ENCODE results near the gene TMC7.
A peak's percentile ranks its signal among the peaks of the same experiment; 100 is the strongest.
"Not testable (repeated sequence)": the region's sequence is repeated elsewhere in the genome, so short reads cannot be mapped to it uniquely, and the experiment has no call there.

TMC7 gene

DNA sequence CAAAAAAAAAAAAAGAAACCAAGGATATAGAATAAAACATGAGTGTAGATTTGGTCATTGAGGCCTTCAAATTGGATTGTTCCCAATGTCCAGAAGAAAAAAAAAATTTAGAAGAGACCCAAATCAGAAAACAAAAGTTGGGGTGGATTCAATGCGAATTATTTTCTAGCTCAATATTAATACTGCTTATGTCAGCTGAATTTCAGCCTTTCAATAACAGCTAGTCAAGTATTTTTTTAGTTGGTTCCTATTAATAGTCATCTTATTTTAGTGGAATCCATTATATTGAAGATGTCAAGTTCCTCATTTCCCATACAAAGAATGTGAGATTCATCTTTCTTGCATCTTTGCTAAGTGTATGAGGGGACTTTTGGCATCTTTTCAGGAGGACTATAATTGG lies 1.5 kb downstream of the TMC7 start:
- H3K27me3 ChIP-seq (ENCODE audit: low read depth, low read length), result not testable (repeated sequence)

DNA sequence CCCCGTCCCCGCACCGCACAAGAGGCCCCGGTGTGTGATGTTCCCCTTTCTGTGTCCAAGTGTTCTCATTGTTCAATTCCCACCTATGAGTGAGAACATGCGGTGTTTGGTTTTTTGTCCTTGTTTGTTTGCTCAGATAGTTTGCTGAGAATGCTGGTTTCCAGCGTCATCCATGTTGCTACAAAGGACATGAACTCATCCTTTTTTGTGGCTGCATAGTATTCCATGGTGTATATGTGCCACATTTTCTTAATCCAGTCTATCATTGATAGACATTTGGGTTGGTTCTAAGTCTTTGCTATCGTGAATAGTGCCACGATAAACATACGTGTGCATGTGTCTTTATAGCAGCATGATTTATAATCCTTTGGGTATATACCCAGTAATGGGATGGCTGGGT lies 8.0 kb downstream of the TMC7 start:
- not testable (repeated sequence) for H3K4me3 ChIP-seq (ENCODE audit: low read depth in 1 of 2, low read length in 2 of 2); H3K4me1 ChIP-seq (ENCODE audit: control insufficient read depth in 1 of 2, insufficient read depth in 2 of 2, low read length in 2 of 2); H3K36me3 ChIP-seq (ENCODE audit: control insufficient read depth in 1 of 2, insufficient read depth in 2 of 2, low read length in 2 of 2); H3K9me3 ChIP-seq (ENCODE audit: control insufficient read depth in 1 of 2, low read length in 2 of 2); H3K27ac ChIP-seq (ENCODE audit: low read length); H3K27me3 ChIP-seq (ENCODE audit: low read depth, low read length)

More for the DNA sequence above, 1.5 kb downstream of the TMC7 start:
- H3K36me3 ChIP-seq (ENCODE audit: control insufficient read depth in 1 of 2, insufficient read depth in 2 of 2, low read length in 2 of 2); H3K9me3 ChIP-seq (ENCODE audit: control insufficient read depth in 1 of 2, low read length in 2 of 2); H3K27ac ChIP-seq (ENCODE audit: low read length); H3K4me1 ChIP-seq (ENCODE audit: control insufficient read depth in 1 of 2, insufficient read depth in 2 of 2, low read length in 2 of 2); H3K4me3 ChIP-seq (ENCODE audit: low read depth in 1 of 2, low read length in 2 of 2): not testable (repeated sequence)

DNA sequence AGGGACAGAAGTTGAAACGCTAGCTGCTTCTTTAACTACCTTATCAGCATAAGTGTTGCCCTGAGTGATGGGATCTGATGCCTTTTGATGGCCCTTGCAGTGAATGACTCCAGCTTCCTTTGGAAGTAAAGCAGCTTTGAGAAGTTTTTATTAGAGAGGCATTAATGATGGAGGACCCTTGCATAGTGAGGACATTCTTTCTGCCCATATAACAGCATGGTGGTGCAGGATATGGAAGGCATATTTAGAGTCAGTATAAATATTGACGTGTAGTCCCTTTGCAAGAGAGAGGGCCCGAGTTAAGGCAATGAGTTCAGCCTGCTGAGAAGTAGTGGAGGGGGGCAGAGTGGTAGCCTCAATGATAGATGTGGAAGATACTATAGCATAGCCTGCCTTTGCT lies 9.8 kb downstream of the TMC7 start:
- H3K9me3 ChIP-seq (ENCODE audit: control insufficient read depth in 1 of 2, low read length in 2 of 2); H3K36me3 ChIP-seq (ENCODE audit: control insufficient read depth in 1 of 2, insufficient read depth in 2 of 2, low read length in 2 of 2); H3K27ac ChIP-seq (ENCODE audit: low read length); H3K4me3 ChIP-seq (ENCODE audit: low read depth in 1 of 2, low read length in 2 of 2); H3K4me1 ChIP-seq (ENCODE audit: control insufficient read depth in 1 of 2, insufficient read depth in 2 of 2, low read length in 2 of 2); H3K27me3 ChIP-seq (ENCODE audit: low read depth, low read length): not testable (repeated sequence)

DNA sequence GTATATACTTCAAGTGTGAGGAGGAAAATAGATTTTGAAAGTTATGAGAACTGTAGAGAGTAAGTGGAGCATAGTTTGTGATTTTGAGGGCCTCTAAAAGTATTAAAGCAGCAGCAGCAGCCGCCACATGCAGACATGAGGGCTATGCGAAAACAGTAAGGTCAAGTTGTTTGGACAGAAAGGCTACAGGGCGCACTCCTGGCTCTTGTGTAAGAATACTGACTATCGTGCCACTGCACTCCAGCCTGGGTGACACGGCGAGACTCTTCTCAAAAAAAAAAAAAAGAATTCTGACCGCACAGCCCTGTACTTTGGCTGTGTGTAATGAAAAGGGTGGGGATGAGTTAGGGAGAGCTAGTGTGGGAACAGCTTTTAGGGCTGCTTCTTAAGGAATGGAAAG lies 10.4 kb downstream of the TMC7 start:
- H3K9me3 ChIP-seq (ENCODE audit: control insufficient read depth in 1 of 2, low read length in 2 of 2); H3K27ac ChIP-seq (ENCODE audit: low read length); H3K27me3 ChIP-seq (ENCODE audit: low read depth, low read length); H3K4me1 ChIP-seq (ENCODE audit: control insufficient read depth in 1 of 2, insufficient read depth in 2 of 2, low read length in 2 of 2); H3K4me3 ChIP-seq (ENCODE audit: low read depth in 1 of 2, low read length in 2 of 2); H3K36me3 ChIP-seq (ENCODE audit: control insufficient read depth in 1 of 2, insufficient read depth in 2 of 2, low read length in 2 of 2): not testable (repeated sequence)

DNA sequence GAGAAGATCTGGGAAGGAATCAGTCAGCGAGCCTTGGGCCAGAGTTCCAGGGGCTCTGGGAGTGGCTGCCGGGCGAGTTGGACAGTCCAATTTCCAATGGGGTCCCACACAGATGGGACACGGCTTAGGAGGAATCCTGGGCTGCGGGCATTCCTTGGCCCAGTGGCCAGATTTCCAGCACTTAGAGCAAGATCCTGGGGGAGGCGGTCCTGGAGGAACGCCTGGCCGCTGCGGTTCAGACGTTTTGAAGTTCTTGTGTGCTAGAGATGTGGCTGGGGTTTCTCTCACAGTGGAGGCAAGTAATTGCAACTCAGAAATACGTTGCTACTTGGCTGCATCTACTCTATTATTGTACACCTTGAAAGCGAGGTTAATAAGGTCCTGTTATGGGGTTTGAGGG lies 11.7 kb downstream of the TMC7 start:
- H3K4me3 ChIP-seq (ENCODE audit: low read depth in 1 of 2, low read length in 2 of 2); H3K27ac ChIP-seq (ENCODE audit: low read length); H3K36me3 ChIP-seq (ENCODE audit: control insufficient read depth in 1 of 2, insufficient read depth in 2 of 2, low read length in 2 of 2); H3K4me1 ChIP-seq (ENCODE audit: control insufficient read depth in 1 of 2, insufficient read depth in 2 of 2, low read length in 2 of 2); H3K9me3 ChIP-seq (ENCODE audit: control insufficient read depth in 1 of 2, low read length in 2 of 2); H3K27me3 ChIP-seq (ENCODE audit: low read depth, low read length): not testable (repeated sequence)

DNA sequence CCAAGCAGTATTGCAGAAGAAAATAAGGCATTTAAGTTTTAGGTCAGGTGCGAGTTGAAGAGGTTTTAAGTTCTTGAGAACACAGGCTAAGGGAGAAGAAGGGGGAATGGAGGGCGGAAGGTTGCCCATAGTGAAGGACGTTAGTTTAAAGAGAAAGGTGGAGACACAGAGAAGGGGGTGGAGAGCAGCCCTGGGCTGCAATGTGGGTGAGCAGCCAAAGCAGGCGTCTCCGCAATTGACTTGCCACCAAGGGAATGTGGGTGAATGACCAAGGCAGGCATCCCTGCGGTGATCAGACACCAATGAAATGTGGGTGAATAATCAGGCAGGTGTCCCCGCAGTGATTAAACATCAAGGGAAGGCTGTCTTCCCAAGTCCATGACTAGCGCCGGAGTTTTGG lies 12.8 kb downstream of the TMC7 start:
- H3K9me3 ChIP-seq (ENCODE audit: control insufficient read depth in 1 of 2, low read length in 2 of 2); H3K36me3 ChIP-seq (ENCODE audit: control insufficient read depth in 1 of 2, insufficient read depth in 2 of 2, low read length in 2 of 2); H3K4me3 ChIP-seq (ENCODE audit: low read depth in 1 of 2, low read length in 2 of 2); H3K4me1 ChIP-seq (ENCODE audit: control insufficient read depth in 1 of 2, insufficient read depth in 2 of 2, low read length in 2 of 2); H3K27ac ChIP-seq (ENCODE audit: low read length); H3K27me3 ChIP-seq (ENCODE audit: low read depth, low read length): not testable (repeated sequence)

DNA sequence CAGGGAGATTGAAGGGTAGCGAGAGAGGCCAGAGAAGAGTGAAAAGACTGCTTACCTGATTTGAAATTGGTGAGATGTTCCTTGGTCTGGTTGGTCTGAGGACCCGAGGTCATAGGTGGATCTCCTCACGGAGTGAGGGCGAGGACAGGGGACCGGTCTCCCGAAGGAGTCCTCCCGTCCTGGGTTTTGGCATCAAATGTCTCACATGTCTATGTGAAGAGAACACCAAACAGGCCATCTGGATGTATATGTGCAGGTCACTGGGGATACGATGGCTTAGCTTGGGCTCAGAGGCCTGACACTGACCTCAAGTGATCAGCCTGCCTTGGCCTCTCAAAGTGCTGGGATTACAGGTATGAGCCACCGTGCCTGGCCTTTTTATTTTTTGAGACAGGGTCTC lies 13.3 kb downstream of the TMC7 start:
- not testable (repeated sequence) for H3K27ac ChIP-seq (ENCODE audit: low read length); H3K27me3 ChIP-seq (ENCODE audit: low read depth, low read length); H3K4me1 ChIP-seq (ENCODE audit: control insufficient read depth in 1 of 2, insufficient read depth in 2 of 2, low read length in 2 of 2); H3K36me3 ChIP-seq (ENCODE audit: control insufficient read depth in 1 of 2, insufficient read depth in 2 of 2, low read length in 2 of 2); H3K4me3 ChIP-seq (ENCODE audit: low read depth in 1 of 2, low read length in 2 of 2); H3K9me3 ChIP-seq (ENCODE audit: control insufficient read depth in 1 of 2, low read length in 2 of 2)

DNA sequence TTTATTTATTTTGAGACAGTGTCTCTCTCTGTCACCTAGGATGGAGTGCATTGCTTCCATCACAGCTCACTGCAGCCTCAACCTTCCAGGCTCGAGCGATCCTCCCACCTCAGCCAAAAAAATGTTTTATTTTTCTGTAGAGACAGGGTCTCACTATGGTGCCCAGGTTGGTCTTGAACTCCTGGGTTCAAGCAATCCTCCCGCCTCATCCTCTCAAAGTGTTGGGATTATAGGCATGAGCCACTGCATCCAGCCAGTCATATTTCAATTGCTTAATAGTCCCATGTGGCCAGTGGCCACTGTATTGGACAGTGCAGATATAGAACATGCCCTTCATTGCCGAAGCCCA lies 15.3 kb downstream of the TMC7 start:
- H3K4me1 ChIP-seq (ENCODE audit: control insufficient read depth in 1 of 2, insufficient read depth in 2 of 2, low read length in 2 of 2), result no peaks in the 10 kb centered on the region
- H3K4me3 ChIP-seq (ENCODE audit: low read depth in 1 of 2, low read length in 2 of 2), result no peak overlapping the region
- peak overlapping the region; percentile 23 for H3K27ac ChIP-seq (ENCODE audit: low read length)

DNA sequence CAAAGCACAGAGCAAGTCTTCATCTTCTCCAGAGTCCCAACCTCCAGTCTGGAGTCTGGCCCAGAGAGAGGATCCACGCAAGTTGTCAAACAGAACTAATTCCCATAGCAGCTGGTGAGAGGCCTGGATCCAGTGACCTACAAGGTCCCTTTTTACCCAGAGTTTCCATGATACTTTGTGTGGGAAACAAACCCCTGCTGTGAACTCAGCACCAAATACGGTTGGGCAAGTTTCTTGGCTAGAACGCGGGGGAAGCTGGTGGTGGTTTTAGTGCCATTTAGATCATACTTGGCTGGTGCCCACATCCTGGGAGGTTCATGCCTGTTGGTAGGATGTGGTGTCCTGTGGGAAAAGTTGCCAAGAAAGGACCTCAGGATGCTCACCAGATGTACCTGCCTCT lies 18.1 kb downstream of the TMC7 start:
- no peaks in the 10 kb centered on the region for H3K36me3 ChIP-seq (ENCODE audit: control insufficient read depth in 1 of 2, insufficient read depth in 2 of 2, low read length in 2 of 2)
- H3K4me1 ChIP-seq (ENCODE audit: control insufficient read depth in 1 of 2, insufficient read depth in 2 of 2, low read length in 2 of 2), result no peaks in the 10 kb centered on the region
- no peaks in the 10 kb centered on the region for H3K27me3 ChIP-seq (ENCODE audit: low read depth, low read length)
- H3K27ac ChIP-seq (ENCODE audit: low read length), result no peak overlapping the region
- no peak overlapping the region for H3K4me3 ChIP-seq (ENCODE audit: low read depth in 1 of 2, low read length in 2 of 2)
- no peaks in the 10 kb centered on the region for H3K9me3 ChIP-seq (ENCODE audit: control insufficient read depth in 1 of 2, low read length in 2 of 2)

More for the DNA sequence above, 15.3 kb downstream of the TMC7 start:
- H3K9me3 ChIP-seq (ENCODE audit: control insufficient read depth in 1 of 2, low read length in 2 of 2), result no peaks in the 10 kb centered on the region
- H3K36me3 ChIP-seq (ENCODE audit: control insufficient read depth in 1 of 2, insufficient read depth in 2 of 2, low read length in 2 of 2), result no peaks in the 10 kb centered on the region
- H3K27me3 ChIP-seq (ENCODE audit: low read depth, low read length), result no peaks in the 10 kb centered on the region

DNA sequence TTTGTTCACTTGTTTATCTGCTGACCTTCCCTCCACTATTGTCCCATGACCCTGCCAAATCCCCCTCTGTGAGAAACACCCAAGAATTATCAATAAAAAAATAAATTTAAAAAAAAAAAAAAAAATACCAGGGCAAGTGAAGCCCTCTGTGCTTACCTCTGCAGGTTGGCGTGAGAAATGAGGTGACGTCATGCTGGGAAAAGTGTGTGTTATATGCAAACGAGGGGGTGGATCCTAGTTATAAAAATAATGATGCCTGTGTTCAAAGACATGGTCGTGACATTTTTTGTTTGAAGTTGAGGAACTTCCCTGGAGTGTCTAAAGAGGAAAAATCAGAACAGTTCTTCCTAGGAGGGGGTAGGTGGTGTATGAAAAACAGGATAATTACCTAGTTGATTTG lies 20.2 kb downstream of the TMC7 start:
- Histone ChIP-seq H3K27ac (ENCODE audit: low read length) (no peak overlapping the region), H3K9me3 (ENCODE audit: control insufficient read depth in 1 of 2, low read length in 2 of 2) (no peaks in the 10 kb centered on the region)

DNA sequence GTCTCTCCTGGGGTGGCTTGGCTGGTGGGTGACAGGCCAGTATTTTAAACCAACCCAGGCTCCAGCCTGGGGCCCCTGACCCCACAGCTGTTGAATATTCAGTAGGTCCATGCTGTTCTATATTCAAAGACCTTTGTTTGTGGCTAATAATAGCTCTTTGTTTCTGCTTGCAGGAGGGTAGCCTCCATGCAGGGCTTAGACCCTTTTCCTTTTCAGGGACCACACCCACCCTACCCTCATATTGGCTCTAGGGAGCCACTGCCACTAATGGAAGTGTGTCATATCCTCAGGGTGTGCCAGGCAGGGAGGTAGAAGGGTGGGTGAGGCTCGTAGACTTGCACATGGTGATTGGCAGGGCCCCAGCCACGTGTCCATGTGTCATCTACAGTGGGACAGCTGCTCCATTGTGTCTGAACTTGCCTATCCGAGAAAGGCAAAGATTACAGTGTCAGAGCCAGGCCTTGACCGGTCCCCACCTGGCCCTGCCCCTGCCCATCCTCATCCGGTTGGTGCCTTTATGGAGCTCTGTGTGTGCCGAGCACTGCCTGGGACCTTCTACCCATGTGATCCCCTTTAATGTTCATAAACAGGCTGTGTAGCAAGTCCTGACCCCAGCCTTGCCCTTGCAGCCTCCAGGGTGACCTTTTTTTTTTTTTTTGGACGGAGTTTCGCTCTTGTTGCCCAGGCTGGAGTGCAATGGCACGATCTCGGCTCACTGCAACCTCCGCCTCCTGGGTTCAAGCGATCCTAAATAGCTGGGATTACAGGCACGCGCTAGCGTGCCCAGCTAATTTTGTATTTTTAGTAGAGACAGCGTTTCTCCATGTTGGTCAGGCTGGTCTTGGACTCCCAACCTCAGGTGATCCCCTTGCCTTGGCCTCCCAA lies 22.1 kb downstream of the TMC7 start:
- Histone ChIP-seq H3K27ac (ENCODE audit: low read length) (no peak overlapping the region), H3K9me3 (ENCODE audit: control insufficient read depth in 1 of 2, low read length in 2 of 2) (peaks cover 4 to 5% of the 10 kb centered on the region in 2 donors), H3K4me3 (ENCODE audit: low read depth in 1 of 2, low read length in 2 of 2) (no peak overlapping the region), H3K36me3 (ENCODE audit: control insufficient read depth in 1 of 2, insufficient read depth in 2 of 2, low read length in 2 of 2) (peaks cover 2 to 4% of the 10 kb centered on the region in 2 donors), H3K27me3 (ENCODE audit: low read depth, low read length) (no peaks in the 10 kb centered on the region), H3K4me1 (ENCODE audit: control insufficient read depth in 1 of 2, insufficient read depth in 2 of 2, low read length in 2 of 2) (no peaks in the 10 kb centered on the region)

More for the DNA sequence above, 20.2 kb downstream of the TMC7 start:
- no peaks in the 10 kb centered on the region for H3K27me3 ChIP-seq (ENCODE audit: low read depth, low read length)
- no peaks in the 10 kb centered on the region for H3K36me3 ChIP-seq (ENCODE audit: control insufficient read depth in 1 of 2, insufficient read depth in 2 of 2, low read length in 2 of 2)
- H3K4me1 ChIP-seq (ENCODE audit: control insufficient read depth in 1 of 2, insufficient read depth in 2 of 2, low read length in 2 of 2), result no peaks in the 10 kb centered on the region
- H3K4me3 ChIP-seq (ENCODE audit: low read depth in 1 of 2, low read length in 2 of 2), result no peak overlapping the region
